HEK293 (cell line): Measurements from ENCODE around the gene SMC3.
A peak's percentile ranks its signal among the peaks of the same experiment; 100 is the strongest.

Source experiments
- CTCF ChIA-PET: fragments of 350-600 bp; formaldehyde crosslinking; extraction: SDS; loops from one replicate; lab custom pipeline; 2021; ENCODE audit warnings: antibody characterized with exemption; lab: Yijun Ruan, JAX
- POLR2A ChIA-PET: fragments of 300-600 bp; formaldehyde crosslinking; extraction: SDS; loops from one replicate; lab custom pipeline; 2020; ENCODE audit warnings: antibody characterized with exemption, inconsistent platforms; lab: Yijun Ruan, JAX
- H3K27ac ChIP-seq: fragments of 200-500 bp; sonication (Bioruptor generic); 2 replicates; pipeline ENCODE4 v1.5.1; 2014; ENCODE audit warnings: low read depth, low read length, control low read depth, inconsistent platforms; ENCODE audit errors: extremely low read depth
- H3K36me3 ChIP-seq, 2 experiments: fragments of 200-500 bp in 1 of 2; sonication (Bioruptor generic) in 1 of 2; 1 replicate in 1 of 2; 2 replicates in 1 of 2; pipeline ENCODE4 v1.5.1; 2014 to 2017; ENCODE audit warnings: inconsistent platforms in 2 of 2, low read length in 2 of 2; ENCODE audit not compliant: control insufficient read depth in 2 of 2, insufficient read depth in 1 of 2
- H3K4me1 ChIP-seq: fragments of 200-500 bp; sonication (Bioruptor generic); 2 replicates; pipeline ENCODE4 v1.5.1; 2014; ENCODE audit warnings: mild to moderate bottlenecking, low read length, inconsistent platforms; ENCODE audit not compliant: control insufficient read depth, insufficient read depth
- H3K4me3 ChIP-seq: 2 replicates; pipeline ENCODE4 v1.5.1; 2011; ENCODE audit warnings: low read depth, mild to moderate bottlenecking, control low read depth, low read length, moderate library complexity
- H3K9me3 ChIP-seq: fragments of 200-500 bp; sonication (Bioruptor generic); 2 replicates; pipeline ENCODE4 v1.5.1; 2014; ENCODE audit warnings: low read depth, low read length, inconsistent platforms; ENCODE audit not compliant: control insufficient read depth, insufficient read depth
- HIC1 ChIP-seq: fragments of 450-650 bp; formaldehyde crosslinking; IDR thresholded peaks from 2 replicates; pipeline ENCODE4 v1.5.1; 2016; ENCODE audit warnings: missing biosample characterization, missing genetic modification characterization
- HOXA7 ChIP-seq: sonication (generic); formaldehyde crosslinking; IDR thresholded peaks from 2 replicates; pipeline ENCODE4 v1.8.1; 2022; ENCODE audit warnings: missing genetic modification reagents, borderline replicate concordance
- IKZF3 ChIP-seq: fragments of 450-650 bp; IDR thresholded peaks from 2 replicates; pipeline ENCODE4 v1.5.0; 2018; ENCODE audit warnings: missing biosample characterization, mild to moderate bottlenecking, missing genetic modification characterization, moderate library complexity
- INSM2 ChIP-seq: fragments of 450-650 bp; formaldehyde crosslinking; IDR thresholded peaks from 2 replicates; pipeline ENCODE4 v1.5.1; 2016; ENCODE audit warnings: missing biosample characterization, missing genetic modification characterization
- KLF1 ChIP-seq: fragments of 450-650 bp; formaldehyde crosslinking; IDR thresholded peaks from 2 replicates; pipeline ENCODE4 v1.5.1; 2016; ENCODE audit warnings: missing biosample characterization, missing genetic modification characterization
- KLF7 ChIP-seq: fragments of 450-650 bp; formaldehyde crosslinking; IDR thresholded peaks from 2 replicates; pipeline ENCODE4 v1.5.1; 2016; ENCODE audit warnings: missing biosample characterization, missing genetic modification characterization, borderline replicate concordance
- RBAK ChIP-seq: fragments of 450-650 bp; formaldehyde crosslinking; IDR thresholded peaks from 2 replicates; pipeline ENCODE4 v1.5.1; 2016; ENCODE audit warnings: missing biosample characterization, missing genetic modification characterization
- TCF7L2 ChIP-seq: IDR thresholded peaks from 2 replicates; pipeline ENCODE4 v1.6.1; 2011; ENCODE audit warnings: low read depth, mild to moderate bottlenecking, inconsistent platforms, low read length, moderate library complexity, borderline replicate concordance
- ZBTB1 ChIP-seq: fragments of 450-650 bp; formaldehyde crosslinking; IDR thresholded peaks from 2 replicates; pipeline ENCODE4 v1.5.1; 2016; ENCODE audit warnings: missing biosample characterization, missing genetic modification characterization
- ZBTB17 ChIP-seq: fragments of 450-650 bp; formaldehyde crosslinking; IDR thresholded peaks from 2 replicates; pipeline ENCODE4 v1.5.1; 2016; ENCODE audit warnings: missing biosample characterization, missing genetic modification characterization
- ZBTB48 ChIP-seq: fragments of 450-650 bp; formaldehyde crosslinking; IDR thresholded peaks from 2 replicates; pipeline ENCODE4 v1.5.1; 2016; ENCODE audit warnings: missing biosample characterization, missing genetic modification characterization
- ZBTB7A ChIP-seq: fragments of 450-650 bp; formaldehyde crosslinking; IDR thresholded peaks from 2 replicates; pipeline ENCODE4 v1.5.1; 2016; ENCODE audit warnings: low read depth, missing biosample characterization, missing genetic modification characterization
- ZEB2 ChIP-seq: fragments of 450-650 bp; formaldehyde crosslinking; IDR thresholded peaks from 2 replicates; pipeline ENCODE4 v1.5.1; 2016; ENCODE audit warnings: missing biosample characterization, missing genetic modification characterization
- ZIC2 ChIP-seq: fragments of 450-650 bp; formaldehyde crosslinking; IDR thresholded peaks from 2 replicates; pipeline ENCODE4 v1.5.1; 2016; ENCODE audit warnings: missing biosample characterization, missing genetic modification characterization
- ZNF10 ChIP-seq: fragments of 450-650 bp; formaldehyde crosslinking; IDR thresholded peaks from 2 replicates; pipeline ENCODE4 v1.5.1; 2017; ENCODE audit warnings: missing biosample characterization, missing genetic modification characterization
- ZNF121 ChIP-seq: fragments of 450-650 bp; formaldehyde crosslinking; IDR thresholded peaks from 2 replicates; pipeline ENCODE4 v1.5.1; 2016; ENCODE audit warnings: missing biosample characterization, missing genetic modification characterization
- ZNF23 ChIP-seq: fragments of 450-650 bp; formaldehyde crosslinking; IDR thresholded peaks from 2 replicates; pipeline ENCODE4 v1.5.1; 2016; ENCODE audit warnings: missing biosample characterization, missing genetic modification characterization, borderline replicate concordance
- ZNF324 ChIP-seq: fragments of 450-650 bp; formaldehyde crosslinking; IDR thresholded peaks from 2 replicates; pipeline ENCODE4 v1.5.1; 2016; ENCODE audit warnings: missing biosample characterization, missing genetic modification characterization
- ZNF404 ChIP-seq: fragments of 450-650 bp; formaldehyde crosslinking; IDR thresholded peaks from 2 replicates; pipeline ENCODE4 v1.5.1; 2017; ENCODE audit warnings: missing biosample characterization, missing genetic modification characterization
- ZNF423 ChIP-seq: fragments of 450-650 bp; formaldehyde crosslinking; IDR thresholded peaks from 2 replicates; pipeline ENCODE4 v1.5.1; 2016; ENCODE audit warnings: missing biosample characterization, missing genetic modification characterization
- ZNF433 ChIP-seq: fragments of 450-650 bp; formaldehyde crosslinking; IDR thresholded peaks from 2 replicates; pipeline ENCODE4 v1.5.1; 2016; ENCODE audit warnings: missing biosample characterization, missing genetic modification characterization, low read depth
- ZNF473 ChIP-seq: fragments of 450-650 bp; formaldehyde crosslinking; IDR thresholded peaks from 2 replicates; pipeline ENCODE4 v1.5.1; 2017; ENCODE audit warnings: missing biosample characterization, missing genetic modification characterization
- ZNF621 ChIP-seq: fragments of 450-650 bp; formaldehyde crosslinking; IDR thresholded peaks from 2 replicates; pipeline ENCODE4 v1.5.1; 2017; ENCODE audit warnings: missing biosample characterization, missing genetic modification characterization
- ZNF658 ChIP-seq: fragments of 450-650 bp; formaldehyde crosslinking; IDR thresholded peaks from 2 replicates; pipeline ENCODE4; 2016; ENCODE audit warnings: missing biosample characterization, missing genetic modification characterization
- ZNF660 ChIP-seq: fragments of 450-650 bp; IDR thresholded peaks from 2 replicates; pipeline ENCODE4 v1.5.1; 2018; ENCODE audit warnings: missing biosample characterization, mild to moderate bottlenecking, missing genetic modification characterization
- ZNF707 ChIP-seq: fragments of 450-650 bp; formaldehyde crosslinking; IDR thresholded peaks from 2 replicates; pipeline ENCODE4 v1.5.1; 2016; ENCODE audit warnings: missing biosample characterization, missing genetic modification characterization
- ZNF791 ChIP-seq: fragments of 450-650 bp; formaldehyde crosslinking; IDR thresholded peaks from 2 replicates; pipeline ENCODE4 v1.5.1; 2016; ENCODE audit warnings: missing biosample characterization, missing genetic modification characterization
- ZNF830 ChIP-seq: fragments of 450-650 bp; IDR thresholded peaks from 2 replicates; pipeline ENCODE4 v1.5.0; 2018; ENCODE audit warnings: missing biosample characterization, missing genetic modification characterization, low read depth, mild to moderate bottlenecking, moderate library complexity
- ZNF837 ChIP-seq: fragments of 450-650 bp; formaldehyde crosslinking; IDR thresholded peaks from 2 replicates; pipeline ENCODE4 v1.5.1; 2016; ENCODE audit warnings: missing biosample characterization, missing genetic modification characterization
- ZSCAN23 ChIP-seq: fragments of 450-650 bp; formaldehyde crosslinking; IDR thresholded peaks from 2 replicates; pipeline ENCODE4 v1.5.1; 2016; ENCODE audit warnings: missing biosample characterization, missing genetic modification characterization
- TF ChIP-seq, protein P1 (sequence below): IDR thresholded peaks from 2 replicates; pipeline ENCODE4 v1.6.1; 2011; ENCODE audit warnings: mild to moderate bottlenecking, low read depth, low read length, borderline replicate concordance
- TF ChIP-seq, protein P2 (sequence below): fragments of 450-650 bp; formaldehyde crosslinking; IDR thresholded peaks from 2 replicates; pipeline ENCODE4 v1.5.1; 2017; ENCODE audit warnings: missing biosample characterization, missing genetic modification characterization
- TF ChIP-seq, protein P3 (sequence below): fragments of 450-650 bp; formaldehyde crosslinking; IDR thresholded peaks from 2 replicates; pipeline ENCODE4 v1.5.1; 2016; ENCODE audit warnings: missing biosample characterization, missing genetic modification characterization

SMC3 gene

DNA sequence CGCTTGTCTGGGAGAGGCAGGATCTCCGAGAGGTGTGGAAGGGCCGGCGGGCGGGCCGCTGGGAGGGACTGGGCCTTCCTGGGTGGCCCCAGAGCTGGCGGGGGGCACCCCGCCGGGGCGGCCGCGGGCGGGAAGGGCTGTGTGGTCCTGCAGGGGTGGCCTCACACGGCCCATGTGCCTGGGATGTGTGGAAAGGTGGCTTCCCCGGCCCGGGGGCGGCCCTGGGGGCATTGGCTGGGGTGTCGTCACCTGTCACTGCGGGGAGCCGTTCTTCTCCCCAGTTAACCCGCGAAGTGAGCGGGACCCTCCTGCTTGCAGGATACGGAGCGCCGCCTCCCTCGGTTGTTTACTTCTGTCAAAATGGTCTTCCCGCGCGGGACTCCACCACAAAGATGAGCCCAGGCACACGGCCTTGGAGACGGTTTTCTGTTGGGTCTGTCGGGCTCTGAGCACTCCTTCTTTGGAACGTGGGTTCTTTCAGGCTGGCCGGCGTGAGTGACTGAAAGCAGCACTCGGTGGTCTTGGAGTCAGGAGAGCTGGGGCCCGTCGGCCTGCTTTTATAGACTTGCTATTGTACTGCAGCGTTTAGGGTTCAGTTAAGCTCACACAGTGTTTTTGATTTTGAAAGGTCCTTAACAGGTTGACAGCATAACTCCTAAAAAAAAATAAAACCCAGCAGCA lies 700 bp downstream of the SMC3 start:
- H3K9me3 ChIP-seq = no peaks in the 10 kb centered on the region
- POLR2A ChIA-PET = interaction anchor here (1.0 kb wide), 1 partner anchor 263 kb away, joined by 3 read pairs; no protein-coding TSS in a partner anchor
- CTCF ChIA-PET = interaction anchor here (0.6 to 1.3 kb wide), 2 partner anchors 258 to 555 kb away, joined by 3 to 5 read pairs; no protein-coding TSS in a partner anchor
- H3K4me3 ChIP-seq = peak overlapping the region; percentile 85
- peaks cover 20% of the 10 kb centered on the region; the same call in 1 of the 2 replicates for H3K4me1 ChIP-seq
- peak overlapping the region; percentile 99 for H3K27ac ChIP-seq
- H3K36me3 ChIP-seq = peaks cover 9 to 25% of the 10 kb centered on the region in 2 experiments; a peak in 2 of 3 replicates
- no peak; the same call in 1 of the 2 replicates for TF ChIP-seq ZEB2 (tag by site-specific recombination)
- TF ChIP-seq, protein P1, sequence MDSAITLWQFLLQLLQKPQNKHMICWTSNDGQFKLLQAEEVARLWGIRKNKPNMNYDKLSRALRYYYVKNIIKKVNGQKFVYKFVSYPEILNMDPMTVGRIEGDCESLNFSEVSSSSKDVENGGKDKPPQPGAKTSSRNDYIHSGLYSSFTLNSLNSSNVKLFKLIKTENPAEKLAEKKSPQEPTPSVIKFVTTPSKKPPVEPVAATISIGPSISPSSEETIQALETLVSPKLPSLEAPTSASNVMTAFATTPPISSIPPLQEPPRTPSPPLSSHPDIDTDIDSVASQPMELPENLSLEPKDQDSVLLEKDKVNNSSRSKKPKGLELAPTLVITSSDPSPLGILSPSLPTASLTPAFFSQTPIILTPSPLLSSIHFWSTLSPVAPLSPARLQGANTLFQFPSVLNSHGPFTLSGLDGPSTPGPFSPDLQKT = no peak
- TF ChIP-seq ZNF621 = no peak
- TF ChIP-seq ZNF10 (tag by site-specific recombination) = no peak
- TF ChIP-seq, protein P2, sequence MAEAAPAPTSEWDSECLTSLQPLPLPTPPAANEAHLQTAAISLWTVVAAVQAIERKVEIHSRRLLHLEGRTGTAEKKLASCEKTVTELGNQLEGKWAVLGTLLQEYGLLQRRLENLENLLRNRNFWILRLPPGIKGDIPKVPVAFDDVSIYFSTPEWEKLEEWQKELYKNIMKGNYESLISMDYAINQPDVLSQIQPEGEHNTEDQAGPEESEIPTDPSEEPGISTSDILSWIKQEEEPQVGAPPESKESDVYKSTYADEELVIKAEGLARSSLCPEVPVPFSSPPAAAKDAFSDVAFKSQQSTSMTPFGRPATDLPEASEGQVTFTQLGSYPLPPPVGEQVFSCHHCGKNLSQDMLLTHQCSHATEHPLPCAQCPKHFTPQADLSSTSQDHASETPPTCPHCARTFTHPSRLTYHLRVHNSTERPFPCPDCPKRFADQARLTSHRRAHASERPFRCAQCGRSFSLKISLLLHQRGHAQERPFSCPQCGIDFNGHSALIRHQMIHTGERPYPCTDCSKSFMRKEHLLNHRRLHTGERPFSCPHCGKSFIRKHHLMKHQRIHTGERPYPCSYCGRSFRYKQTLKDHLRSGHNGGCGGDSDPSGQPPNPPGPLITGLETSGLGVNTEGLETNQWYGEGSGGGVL = peak; percentile 35; the same call in 1 of the 2 replicates
- TF ChIP-seq ZNF660 (tag by site-specific recombination) = no peak
- TF ChIP-seq TCF7L2 = no peak
- no peak for TF ChIP-seq KLF7 (tag by site-specific recombination)
- no peak for TF ChIP-seq ZNF473
- TF ChIP-seq ZNF121 = 0 out of 2 replicates have a peak, but pooled peaks have one; percentile 22
- peak; percentile 70; the same call in 1 of the 2 replicates for TF ChIP-seq HIC1 (tag by site-specific recombination)
- no peak for TF ChIP-seq ZNF791 (tag by site-specific recombination)
- peak; percentile 70 for TF ChIP-seq ZNF423
- no peak for TF ChIP-seq ZNF837 (tag by site-specific recombination)
- TF ChIP-seq RBAK (tag by site-specific recombination) = no peak
- peak; percentile 41 for TF ChIP-seq IKZF3 (tag by site-specific recombination)
- no peak for TF ChIP-seq KLF1 (tag by site-specific recombination)
- TF ChIP-seq ZNF707 (tag by site-specific recombination) = no peak
- TF ChIP-seq ZNF433 = no peak
- no peak for TF ChIP-seq ZNF404 (tag by site-specific recombination)
- no peak for TF ChIP-seq ZNF324 (tag by site-specific recombination)
- TF ChIP-seq ZBTB7A (tag by site-specific recombination) = no peak
- TF ChIP-seq ZBTB17 = peak; percentile 73
- no peak for TF ChIP-seq ZNF23
- TF ChIP-seq, protein P3, sequence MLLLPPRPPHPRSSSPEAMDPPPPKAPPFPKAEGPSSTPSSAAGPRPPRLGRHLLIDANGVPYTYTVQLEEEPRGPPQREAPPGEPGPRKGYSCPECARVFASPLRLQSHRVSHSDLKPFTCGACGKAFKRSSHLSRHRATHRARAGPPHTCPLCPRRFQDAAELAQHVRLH (tag by site-specific recombination) = no peak
- TF ChIP-seq INSM2 = no peak
- TF ChIP-seq ZNF830 (tag by site-specific recombination) = no peak
- TF ChIP-seq ZSCAN23 (tag by site-specific recombination) = no peak
- TF ChIP-seq ZBTB1 (tag by site-specific recombination) = no peak
- TF ChIP-seq HOXA7 (CRISPR knock-in tag) = no peak
- no peak for TF ChIP-seq ZBTB48 (tag by site-specific recombination)
- TF ChIP-seq ZIC2 (tag by site-specific recombination) = peak; percentile 88
- TF ChIP-seq ZNF658 (tag by site-specific recombination) = no peak
